ENCODE results near the gene GPRASP2.
"Not testable (repeated sequence)": the region's sequence is repeated elsewhere in the genome, so short reads cannot be mapped to it uniquely, and the experiment has no call there.

GRCh38 chrX:102667034-102667433, 45.2 kb upstream of the GPRASP2 start:
- TF ChIP-seq POLR2AphosphoS5, POLR2A (IDR thresholded peaks at IDR 0.05; ENCODE audit: low read depth, low read length): not testable (repeated sequence)
